Smooth muscle cell (in vitro differentiated cells): Measurements from ENCODE around the gene H2AZ2. TPM values are rescaled to one million over a fixed set of nuclear protein-coding genes. Genes with fewer than 3 reads are reported as not detected.
"Not testable (repeated sequence)": the region's sequence is repeated elsewhere in the genome, so short reads cannot be mapped to it uniquely, and the experiment has no call there.

Experiments
- DNase-seq: peaks from one replicate; lab custom pipeline; 2025; ENCODE audit not compliant: unreplicated experiment; lab: John Stamatoyannopoulos, UW
- H2AFZ ChIP-seq: fragments of 200-600 bp; sonication (generic); 2 replicates; pipeline ENCODE4 v1.6.0; 2016; ENCODE audit warnings: antibody characterized with exemption, low read depth, mild to moderate bottlenecking
- H3F3A ChIP-seq: fragments of 200-600 bp; sonication (generic); 2 replicates; pipeline ENCODE4 v1.6.0; 2017; ENCODE audit warnings: antibody characterized with exemption, low read depth
- H3K27ac ChIP-seq: fragments of 200-600 bp; sonication (generic); 2 replicates; pipeline ENCODE4 v1.5.1; 2016; ENCODE audit warnings: low read depth, mild to moderate bottlenecking
- H3K27me3 ChIP-seq: fragments of 200-600 bp; sonication (generic); 2 replicates; pipeline ENCODE4 v1.6.1; 2016; ENCODE audit warnings: low read depth, mild to moderate bottlenecking
- H3K36me3 ChIP-seq: fragments of 200-600 bp; sonication (generic); 2 replicates; pipeline ENCODE4 v1.5.1; 2016; ENCODE audit warnings: low read depth
- H3K4me1 ChIP-seq: fragments of 200-600 bp; sonication (generic); 2 replicates; pipeline ENCODE4 v1.5.1; 2016; ENCODE audit warnings: low read depth
- H3K4me2 ChIP-seq: fragments of 200-600 bp; sonication (generic); 2 replicates; pipeline ENCODE4 v1.6.0; 2016; ENCODE audit warnings: mild to moderate bottlenecking
- H3K4me3 ChIP-seq: fragments of 200-600 bp; sonication (generic); 2 replicates; pipeline ENCODE4 v1.5.1; 2016; ENCODE audit warnings: mild to moderate bottlenecking
- H3K79me2 ChIP-seq: fragments of 200-600 bp; sonication (generic); 2 replicates; pipeline ENCODE4 v1.6.0; 2016; ENCODE audit warnings: low read depth, mild to moderate bottlenecking
- H3K9ac ChIP-seq: fragments of 200-600 bp; sonication (generic); 2 replicates; pipeline ENCODE4 v1.6.0; 2016; ENCODE audit warnings: low read depth
- H3K9me3 ChIP-seq: fragments of 200-600 bp; sonication (generic); replicated peaks from 2 replicates; pipeline ENCODE4 v1.5.1; 2016; ENCODE audit warnings: low read depth
- H4K20me1 ChIP-seq: fragments of 200-600 bp; sonication (generic); 2 replicates; pipeline ENCODE4 v1.6.0; 2016; ENCODE audit warnings: low read depth
- CTCF ChIP-seq: fragments of 200-600 bp; sonication (generic); IDR thresholded peaks from 2 replicates; pipeline ENCODE4 v1.5.1; 2017; ENCODE audit warnings: borderline replicate concordance, mild to moderate bottlenecking, antibody characterized with exemption; ENCODE audit not compliant: insufficient read depth, poor library complexity, severe bottlenecking
- WGBS: methylation state at CpG from one replicate; pipeline ENCODE4 v1.1.7; 2016; ENCODE audit warnings: low lambda C conversion rate; 5-methylcytosine and 5-hydroxymethylcytosine counted together
- polyA plus RNA-seq: library from polyadenylated mRNA; unstranded; fragments of >200 nt; fragmentation: Nextera tagmentation; extraction: Ambion mirVana; gene quantifications from 2 replicates; pipeline ENCODE4 v1.2.1, GENCODE V29; 2016
- total RNA-seq: library from RNA; depleted of rRNA; stranded (reverse); fragments of >200 nt; gene quantifications from 2 replicates; pipeline ENCODE4 v1.2.3, GENCODE V29; 2014

H2AZ2 gene
- total and polyA plus RNA-seq, 2 experiments from 2014 or later = 122 to 135 TPM

- Histone ChIP-seq H3K4me2 (peak overlapping the region; percentile 97), H3K4me1 (peaks cover 17% of the 10 kb centered on the region), H3K9me3 (no peaks in the 10 kb centered on the region), H4K20me1 (peaks cover 45% of the 10 kb centered on the region), H3K4me3 (peak overlapping the region; percentile 74), H3K27me3 (no peaks in the 10 kb centered on the region), H3F3A (peaks cover 11% of the 10 kb centered on the region), H2AFZ (peak overlapping the region; percentile 31), H3K79me2 (peaks cover 45% of the 10 kb centered on the region), H3K27ac (peak overlapping the region; percentile 80), H3K36me3 (no peaks in the 10 kb centered on the region), H3K9ac (peak overlapping the region; percentile 86)
- DNase-seq = peak; percentile 94
- peak; percentile 82 for TF ChIP-seq CTCF
- 2% methylated on average over 31 of the region's 36 CpGs for WGBS
These were observed 373 bp downstream of the H2AZ2 start for GRCh38 chr7:44847509-44847919.

- Histone ChIP-seq H3K4me1 (peaks cover 17% of the 10 kb centered on the region), H3K27ac (peak overlapping the region; percentile 80), H3F3A (peaks cover 11% of the 10 kb centered on the region), H3K4me3 (peak overlapping the region; percentile 74), H3K4me2 (peak overlapping the region; percentile 97), H3K9me3 (no peaks in the 10 kb centered on the region), H3K27me3 (no peaks in the 10 kb centered on the region), H3K36me3 (no peaks in the 10 kb centered on the region), H3K9ac (peak overlapping the region; percentile 86), H2AFZ (peak overlapping the region; percentile 31), H4K20me1 (peaks cover 50% of the 10 kb centered on the region), H3K79me2 (peaks cover 51% of the 10 kb centered on the region)
- DNase-seq = no peak
- WGBS = 5% methylated on average over 12 of the region's 12 CpGs
- TF ChIP-seq CTCF = no peak
These were observed 925 bp downstream of the H2AZ2 start for GRCh38 chr7:44846816-44847508.

- DNase-seq, H3K36me3 ChIP-seq, H2AFZ ChIP-seq, H3K9me3 ChIP-seq, H3K27me3 ChIP-seq: not testable (repeated sequence)
- Histone ChIP-seq H3K79me2 (peaks cover 56% of the 10 kb centered on the region), H3K27ac (peak overlapping the region; percentile 80), H3K4me1 (peaks cover 17% of the 10 kb centered on the region), H4K20me1 (peaks cover 54% of the 10 kb centered on the region), H3K4me2 (peak overlapping the region; percentile 97), H3K4me3 (peak overlapping the region; percentile 74), H3F3A (peaks cover 11% of the 10 kb centered on the region), H3K9ac (peak overlapping the region; percentile 86)
- WGBS = 80% methylated on average over 10 of the region's 11 CpGs
These were observed 1.5 kb downstream of the H2AZ2 start for GRCh38 chr7:44846390-44846789.

- Histone ChIP-seq H3K9ac (no peak overlapping the region), H3K9me3 (no peaks in the 10 kb centered on the region), H3F3A (peaks cover 11% of the 10 kb centered on the region), H3K4me1 (peaks cover 17% of the 10 kb centered on the region), H3K27ac (no peak overlapping the region), H3K27me3 (no peaks in the 10 kb centered on the region), H3K79me2 (peaks cover 66% of the 10 kb centered on the region), H3K4me2 (peak overlapping the region; percentile 97), H3K36me3 (no peaks in the 10 kb centered on the region), H2AFZ (no peak overlapping the region), H3K4me3 (peak overlapping the region; percentile 74), H4K20me1 (peaks cover 63% of the 10 kb centered on the region)
- no peak for DNase-seq
- TF ChIP-seq CTCF = no peak
These were observed 2.4 kb downstream of the H2AZ2 start for GRCh38 chr7:44845451-44845850.

GRCh38 chr7:44843440-44843839 is 4.4 kb downstream of the H2AZ2 start:
- WGBS = 97% methylated on average over 5 of the region's 5 CpGs
- H2AFZ ChIP-seq, H3K9ac ChIP-seq, H3K27me3 ChIP-seq, DNase-seq, H3K27ac ChIP-seq, H3K4me2 ChIP-seq, H3K36me3 ChIP-seq, H3K9me3 ChIP-seq, H3F3A ChIP-seq, H3K4me1 ChIP-seq, H3K4me3 ChIP-seq: not testable (repeated sequence)
- H3K79me2 ChIP-seq = peaks cover 85% of the 10 kb centered on the region
- peaks cover 71% of the 10 kb centered on the region for H4K20me1 ChIP-seq

GRCh38 chr7:44842675-44843074 is 5.2 kb downstream of the H2AZ2 start:
- not testable (repeated sequence) for H3K27me3 ChIP-seq, H2AFZ ChIP-seq, H3K4me2 ChIP-seq, H3F3A ChIP-seq, H3K9me3 ChIP-seq, H3K27ac ChIP-seq, H3K4me3 ChIP-seq, H3K4me1 ChIP-seq, DNase-seq, H3K36me3 ChIP-seq, H3K9ac ChIP-seq
- Histone ChIP-seq H3K79me2 (peaks cover 92% of the 10 kb centered on the region), H4K20me1 (peaks cover 73% of the 10 kb centered on the region)
- 68% methylated on average over 8 of the region's 8 CpGs for WGBS
